ENCODE measurements around the gene SPTLC2. TPM values are rescaled to one million over a fixed set of nuclear protein-coding genes. Genes with fewer than 3 reads are reported as not detected.
"Not testable (repeated sequence)": the region's sequence is repeated elsewhere in the genome, so short reads cannot be mapped to it uniquely, and the experiment has no call there.

Gene SPTLC2
- total RNA-seq, 2 donors from 2014 or later: 44.0 to 65.7 TPM

GRCh38 chr14:77590845-77591485 lies 25.5 kb downstream of the SPTLC2 start:
- DNase-seq (ENCODE audit: low spot score): no peak
- Mint-ChIP-seq H3K9me3 (no peaks in the 10 kb centered on the region), H3K27ac (peak overlapping the region; percentile 46 to 89), H3K4me1 (ENCODE audit: low read depth in 2 of 2) (peaks cover 40 to 45% of the 10 kb centered on the region in 2 donors), H3K27me3 (no peaks in the 10 kb centered on the region), H3K36me3 (peaks cover 5% of the 10 kb centered on the region), H3K4me3 (peak overlapping the region; percentile 49)
- peak; percentile 11 to 44 for ATAC-seq

GRCh38 chr14:77589099-77589498 lies 27.3 kb downstream of the SPTLC2 start:
- H3K36me3 Mint-ChIP-seq: no peaks in the 10 kb centered on the region
- H3K9me3 Mint-ChIP-seq: no peaks in the 10 kb centered on the region
- H3K27ac Mint-ChIP-seq: peak overlapping the region; percentile 18 to 50
- DNase-seq (ENCODE audit: low spot score): no peak
- peaks cover 39 to 44% of the 10 kb centered on the region in 2 donors for H3K4me1 Mint-ChIP-seq (ENCODE audit: low read depth in 2 of 2)
- no peaks in the 10 kb centered on the region for H3K27me3 Mint-ChIP-seq
- ATAC-seq: no peak
- H3K4me3 Mint-ChIP-seq: no peak overlapping the region

- Mint-ChIP-seq H3K27ac (peak overlapping the region; percentile 18 to 50), H3K4me1 (ENCODE audit: low read depth in 2 of 2) (peaks cover 38 to 39% of the 10 kb centered on the region in 2 donors)
Observed at GRCh38 chr14:77588411-77589025, 27.9 kb downstream of the SPTLC2 start.

GRCh38 chr14:77585385-77585784 lies 31.1 kb downstream of the SPTLC2 start:
- Mint-ChIP-seq H3K36me3 (no peaks in the 10 kb centered on the region), H3K4me3 (no peak overlapping the region), H3K4me1 (ENCODE audit: low read depth in 2 of 2) (peaks cover 33 to 37% of the 10 kb centered on the region in 2 donors), H3K27ac (no peak overlapping the region), H3K9me3 (no peaks in the 10 kb centered on the region), H3K27me3 (no peaks in the 10 kb centered on the region)
- ATAC-seq (no peak), DNase-seq (ENCODE audit: low spot score) (no peak)

More at GRCh38 chr14:77588411-77589025, 27.9 kb downstream of the SPTLC2 start:
- DNase-seq (ENCODE audit: low spot score); H3K4me3 Mint-ChIP-seq; H3K27me3 Mint-ChIP-seq; ATAC-seq; H3K9me3 Mint-ChIP-seq; H3K36me3 Mint-ChIP-seq: not testable (repeated sequence)

- no peak for DNase-seq (ENCODE audit: low spot score)
Observed at GRCh38 chr14:77584809-77585208, 31.6 kb downstream of the SPTLC2 start.

GRCh38 chr14:77583657-77584056 lies 32.8 kb downstream of the SPTLC2 start:
- Mint-ChIP-seq H3K27me3 (no peaks in the 10 kb centered on the region), H3K36me3 (no peaks in the 10 kb centered on the region), H3K9me3 (no peaks in the 10 kb centered on the region), H3K4me3 (no peak overlapping the region), H3K4me1 (ENCODE audit: low read depth in 2 of 2) (peaks cover 39 to 48% of the 10 kb centered on the region in 2 donors), H3K27ac (peak overlapping the region in 1 of 2 donors; percentile 67)
- ATAC-seq (no peak), DNase-seq (ENCODE audit: low spot score) (no peak)

More at GRCh38 chr14:77584809-77585208, 31.6 kb downstream of the SPTLC2 start:
- peaks cover 31 to 40% of the 10 kb centered on the region in 2 donors for H3K4me1 Mint-ChIP-seq (ENCODE audit: low read depth in 2 of 2)
- H3K4me3 Mint-ChIP-seq: no peak overlapping the region
- no peak for ATAC-seq
- H3K27ac Mint-ChIP-seq: no peak overlapping the region
- no peaks in the 10 kb centered on the region for H3K36me3 Mint-ChIP-seq
- H3K9me3 Mint-ChIP-seq: no peaks in the 10 kb centered on the region
- H3K27me3 Mint-ChIP-seq: no peaks in the 10 kb centered on the region

- DNase-seq (ENCODE audit: low spot score): no peak
- no peak for ATAC-seq
- H3K36me3 Mint-ChIP-seq: no peaks in the 10 kb centered on the region
- H3K27ac Mint-ChIP-seq: peak overlapping the region in 1 of 2 donors; percentile 80
- H3K4me1 Mint-ChIP-seq (ENCODE audit: low read depth in 2 of 2): peaks cover 33 to 48% of the 10 kb centered on the region in 2 donors
- no peak overlapping the region for H3K4me3 Mint-ChIP-seq
- H3K27me3 Mint-ChIP-seq: no peaks in the 10 kb centered on the region
- no peaks in the 10 kb centered on the region for H3K9me3 Mint-ChIP-seq
Observed at GRCh38 chr14:77582511-77582910, 33.9 kb downstream of the SPTLC2 start.

- Mint-ChIP-seq H3K27me3 (no peaks in the 10 kb centered on the region), H3K9me3 (no peaks in the 10 kb centered on the region), H3K36me3 (no peaks in the 10 kb centered on the region), H3K4me1 (ENCODE audit: low read depth in 2 of 2) (peaks cover 26 to 44% of the 10 kb centered on the region in 2 donors), H3K4me3 (peak overlapping the region; percentile 68), H3K27ac (peak overlapping the region; percentile 80 to 82)
- ATAC-seq (peak; percentile 84 to 95), DNase-seq (ENCODE audit: low spot score) (no peak)
Observed at GRCh38 chr14:77580964-77581505, 35.4 kb downstream of the SPTLC2 start.

GRCh38 chr14:77580477-77580876 lies 36.0 kb downstream of the SPTLC2 start:
- peak in 1 of 2 donors; percentile 54 for ATAC-seq
- H3K27me3 Mint-ChIP-seq: no peaks in the 10 kb centered on the region
- peaks cover 26 to 44% of the 10 kb centered on the region in 2 donors for H3K4me1 Mint-ChIP-seq (ENCODE audit: low read depth in 2 of 2)
- no peak for DNase-seq (ENCODE audit: low spot score)
- peak overlapping the region; percentile 80 to 82 for H3K27ac Mint-ChIP-seq
- no peaks in the 10 kb centered on the region for H3K9me3 Mint-ChIP-seq
- H3K36me3 Mint-ChIP-seq: no peaks in the 10 kb centered on the region
- H3K4me3 Mint-ChIP-seq: peak overlapping the region; percentile 68

GRCh38 chr14:77579780-77580179 lies 36.7 kb downstream of the SPTLC2 start:
- peaks cover 26 to 43% of the 10 kb centered on the region in 2 donors for H3K4me1 Mint-ChIP-seq (ENCODE audit: low read depth in 2 of 2)
- ATAC-seq (no peak), DNase-seq (ENCODE audit: low spot score) (no peak)
- H3K36me3 Mint-ChIP-seq: no peaks in the 10 kb centered on the region
- H3K27me3 Mint-ChIP-seq: no peaks in the 10 kb centered on the region
- no peak overlapping the region for H3K4me3 Mint-ChIP-seq
- peak overlapping the region; percentile 50 to 72 for H3K27ac Mint-ChIP-seq
- no peaks in the 10 kb centered on the region for H3K9me3 Mint-ChIP-seq

GRCh38 chr14:77579065-77579464 lies 37.4 kb downstream of the SPTLC2 start:
- no peaks in the 10 kb centered on the region for H3K9me3 Mint-ChIP-seq
- ATAC-seq (no peak), DNase-seq (ENCODE audit: low spot score) (no peak)
- peaks cover 27 to 38% of the 10 kb centered on the region in 2 donors for H3K4me1 Mint-ChIP-seq (ENCODE audit: low read depth in 2 of 2)
- no peaks in the 10 kb centered on the region for H3K27me3 Mint-ChIP-seq
- no peaks in the 10 kb centered on the region for H3K36me3 Mint-ChIP-seq
- H3K4me3 Mint-ChIP-seq: no peak overlapping the region
- peak overlapping the region; percentile 50 to 72 for H3K27ac Mint-ChIP-seq

- Mint-ChIP-seq H3K27me3 (no peaks in the 10 kb centered on the region), H3K4me1 (ENCODE audit: low read depth in 2 of 2) (peaks cover 18 to 24% of the 10 kb centered on the region in 2 donors), H3K4me3 (no peak overlapping the region), H3K9me3 (no peaks in the 10 kb centered on the region), H3K27ac (peak overlapping the region in 1 of 2 donors; percentile 32), H3K36me3 (peaks cover 5% of the 10 kb centered on the region)
- ATAC-seq (no peak), DNase-seq (ENCODE audit: low spot score) (no peak)
Observed at GRCh38 chr14:77574446-77575115, 41.9 kb downstream of the SPTLC2 start.

GRCh38 chr14:77573964-77574363 lies 42.5 kb downstream of the SPTLC2 start:
- H3K27me3 Mint-ChIP-seq: no peaks in the 10 kb centered on the region
- peak overlapping the region in 1 of 2 donors; percentile 32 for H3K27ac Mint-ChIP-seq
- H3K36me3 Mint-ChIP-seq: peaks cover 11% of the 10 kb centered on the region
- H3K4me3 Mint-ChIP-seq: no peak overlapping the region
- DNase-seq (ENCODE audit: low spot score): no peak
- no peaks in the 10 kb centered on the region for H3K9me3 Mint-ChIP-seq
- no peak for ATAC-seq
- peaks cover 12 to 18% of the 10 kb centered on the region in 2 donors for H3K4me1 Mint-ChIP-seq (ENCODE audit: low read depth in 2 of 2)

Data from natural killer cell treated with Interleukin-12 subunit alpha and Interleukin-12 subunit beta and Interleukin-15 and Interleukin-18, amount 100 ng/mL, for 72 hours (primary cell).